Psoas muscle (tissue), 8 donors: ENCODE measurements around the gene IL1R2. TPM values are rescaled to one million over a fixed set of nuclear protein-coding genes. Genes with fewer than 3 reads are reported as not detected.

ENCODE experiments used
- ATAC-seq, 4 donors: fragments of 200-7000 bp; cut with Tn5 transposase; one replicate each; pipeline ENCODE4 v1.9.1; 2020; ENCODE audit warnings: moderate library complexity in 3 of 4, mild to moderate bottlenecking in 2 of 4
- DNase-seq, 2 donors: peaks; one replicate each; pipeline ENCODE4 v3.0.0-alpha.2; 2020
- H3K27ac ChIP-seq: fragments of 200-600 bp; one replicate; pipeline ENCODE4 v1.8.0; 2022
- H3K27me3 ChIP-seq, 3 donors: fragments of 200-600 bp in 1 of 3; one replicate each; pipeline versions ENCODE4 v1.6.1 to v1.8.0; 2013 to 2022; ENCODE audit warnings: low read length in 2 of 3, mild to moderate bottlenecking in 2 of 3, moderate library complexity in 1 of 3; ENCODE audit not compliant: insufficient read depth in 3 of 3
- H3K36me3 ChIP-seq, 2 donors: fragments of 200-600 bp in 1 of 2; one replicate each; pipeline versions ENCODE4 v1.6.1 to v1.8.0; 2013 to 2022; ENCODE audit warnings: low read depth in 1 of 2, mild to moderate bottlenecking in 1 of 2, moderate library complexity in 1 of 2; ENCODE audit not compliant: insufficient read depth in 1 of 2
- H3K4me1 ChIP-seq: fragments of 200-600 bp; one replicate; pipeline ENCODE4 v1.8.0; 2022
- H3K4me3 ChIP-seq: fragments of 200-600 bp; one replicate; pipeline ENCODE4 v1.8.0; 2022; ENCODE audit warnings: mild to moderate bottlenecking
- H3K9me3 ChIP-seq: fragments of 200-600 bp; one replicate; pipeline ENCODE4 v1.8.0; 2022
- WGBS, 3 donors: extraction: QIAGEN DNeasy Blood & Tissue Kit; methylation state at CpG; one replicate each; pipeline versions ENCODE4 v1.1.6 to v1.1.7; 2013; 5-methylcytosine and 5-hydroxymethylcytosine counted together
- intact Hi-C, 2 donors: fragments of 100-400 bp; cut with DNase I; formaldehyde crosslinking; loops; one replicate each; pipeline versions ENCODE4 v1.11.0 to v1.14.2; 2022
- polyA plus RNA-seq, 3 donors: library from polyadenylated mRNA; stranded (reverse); fragments of 200-250 nt; gene quantifications; one replicate each; pipeline ENCODE4 v1.2.3, GENCODE V29; 2013
- total RNA-seq, 4 donors: library from RNA; stranded (reverse); fragmentation: NEBNext Ultra II Directional in 2 of 4; extraction: Animal tissue kit (Norgen Biotek cat#: 25700) in 2 of 4; gene quantifications; one replicate each; pipeline versions ENCODE4 v1.2.1 to v1.2.4, GENCODE V29; 2021 to 2023
- TF ChIP-seq, protein P1 (sequence below): fragments of 200-600 bp; IDR thresholded peaks from one replicate; pipeline ENCODE4 v1.8.0; 2022; ENCODE audit warnings: antibody characterized with exemption
- donor health status: healthy with polysubstance abuse.
- donor health status: DM: no; HTN: no; CAD: no; lungs with moderate emphysema.
- donor health status: Bipolar disorder and iron deficiency.
- donor health status: healthy.
- donor health status: DM: yes; HTN: yes; CAD: no.
- donor health status: DM: no; HTN: no; CAD: no.
- donor health status: DM: no; HTN: no; CAD: no.
- donor health status: DM: yes; HTN: yes; CAD: no.

IL1R2 gene
- total and polyA plus RNA-seq, 7 donors, result 0.41 to 3.4 (median 1.3) TPM

DNA sequence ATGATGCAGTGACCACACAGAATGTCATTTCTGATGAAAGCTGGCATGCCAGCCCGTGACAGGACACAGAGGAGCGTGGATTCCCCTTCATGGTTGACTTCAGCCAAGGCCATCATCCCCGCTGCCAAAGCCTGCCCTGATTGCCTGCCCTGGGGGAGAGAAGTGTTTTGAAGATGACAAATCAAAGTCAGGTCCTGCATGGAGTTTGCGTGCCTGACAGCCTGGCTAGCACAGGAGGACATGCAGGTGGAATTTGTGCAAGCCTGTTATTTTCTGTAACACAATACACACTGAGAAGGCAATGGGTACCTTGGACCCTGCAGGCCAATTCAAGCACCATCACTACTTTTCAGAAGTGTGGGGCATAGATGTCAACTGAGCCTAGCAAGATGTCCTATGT, 5.4 kb upstream of the IL1R2 start:
- no peak for ATAC-seq
- WGBS, 3 donors, result 76 to 85% (median 83%) methylated on average over 4 of the region's 4 CpGs

GRCh38 chr2:101986804-101987740, 4.7 kb upstream of the IL1R2 start:
- no peak for DNase-seq
- H3K4me3 ChIP-seq, result no peak overlapping the region
- H3K36me3 ChIP-seq, result no peaks in the 10 kb centered on the region
- TF ChIP-seq, protein P1, sequence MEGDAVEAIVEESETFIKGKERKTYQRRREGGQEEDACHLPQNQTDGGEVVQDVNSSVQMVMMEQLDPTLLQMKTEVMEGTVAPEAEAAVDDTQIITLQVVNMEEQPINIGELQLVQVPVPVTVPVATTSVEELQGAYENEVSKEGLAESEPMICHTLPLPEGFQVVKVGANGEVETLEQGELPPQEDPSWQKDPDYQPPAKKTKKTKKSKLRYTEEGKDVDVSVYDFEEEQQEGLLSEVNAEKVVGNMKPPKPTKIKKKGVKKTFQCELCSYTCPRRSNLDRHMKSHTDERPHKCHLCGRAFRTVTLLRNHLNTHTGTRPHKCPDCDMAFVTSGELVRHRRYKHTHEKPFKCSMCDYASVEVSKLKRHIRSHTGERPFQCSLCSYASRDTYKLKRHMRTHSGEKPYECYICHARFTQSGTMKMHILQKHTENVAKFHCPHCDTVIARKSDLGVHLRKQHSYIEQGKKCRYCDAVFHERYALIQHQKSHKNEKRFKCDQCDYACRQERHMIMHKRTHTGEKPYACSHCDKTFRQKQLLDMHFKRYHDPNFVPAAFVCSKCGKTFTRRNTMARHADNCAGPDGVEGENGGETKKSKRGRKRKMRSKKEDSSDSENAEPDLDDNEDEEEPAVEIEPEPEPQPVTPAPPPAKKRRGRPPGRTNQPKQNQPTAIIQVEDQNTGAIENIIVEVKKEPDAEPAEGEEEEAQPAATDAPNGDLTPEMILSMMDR, result no peak
- H3K9me3 ChIP-seq, result no peaks in the 10 kb centered on the region
- H3K27ac ChIP-seq, result no peak overlapping the region
- ATAC-seq, result no peak
- intact Hi-C loops, result no loop called here
- 72 to 73% (median 73%) methylated on average over 9 of the region's 9 CpGs for WGBS, 3 donors
- H3K4me1 ChIP-seq, result no peaks in the 10 kb centered on the region
- no peaks in the 10 kb centered on the region for H3K27me3 ChIP-seq

More for the DNA sequence above, 5.4 kb upstream of the IL1R2 start:
- Histone ChIP-seq H3K27me3 (no peaks in the 10 kb centered on the region), H3K4me3 (no peak overlapping the region), H3K9me3 (no peaks in the 10 kb centered on the region), H3K36me3 (no peaks in the 10 kb centered on the region), H3K4me1 (no peaks in the 10 kb centered on the region), H3K27ac (no peak overlapping the region)
- intact Hi-C loops, result no loop called here
- TF ChIP-seq, protein P1, result no peak
- DNase-seq, result no peak

- no peak overlapping the region for H3K27ac ChIP-seq
- no peaks in the 10 kb centered on the region for H3K27me3 ChIP-seq
- intact Hi-C loops, result no loop called here
- H3K4me1 ChIP-seq, result no peaks in the 10 kb centered on the region
- DNase-seq (no peak), ATAC-seq (no peak)
- no peaks in the 10 kb centered on the region for H3K9me3 ChIP-seq
- TF ChIP-seq, protein P1, result no peak
- 84 to 88% (median 87%) methylated on average over 5 of the region's 5 CpGs for WGBS, 3 donors
- H3K4me3 ChIP-seq, result no peak overlapping the region
- H3K36me3 ChIP-seq, result no peaks in the 10 kb centered on the region
Observed at GRCh38 chr2:101987832-101988231, 3.9 kb upstream of the IL1R2 start.

GRCh38 chr2:101988541-101988940, 3.2 kb upstream of the IL1R2 start:
- Histone ChIP-seq H3K27me3 (peaks cover 0 to 1% (median 0%) of the 10 kb centered on the region in 3 donors), H3K4me3 (no peak overlapping the region), H3K36me3 (no peaks in the 10 kb centered on the region), H3K4me1 (no peaks in the 10 kb centered on the region), H3K9me3 (no peaks in the 10 kb centered on the region), H3K27ac (no peak overlapping the region)
- ATAC-seq (no peak), DNase-seq (no peak)
- WGBS, 3 donors, result 79 to 86% (median 84%) methylated on average over 7 of the region's 7 CpGs
- TF ChIP-seq, protein P1, result no peak
- intact Hi-C loops, result no loop called here
